C4-2B (cell line): Measurements from ENCODE around the gene AHI1.

Experiments
- H3K27ac ChIP-seq: fragments of 450-650 bp; 2 replicates; pipeline ENCODE4 v1.5.1; 2017
- CTCF ChIP-seq: fragments of 450-650 bp; conservative IDR thresholded peaks from 2 replicates; pipeline ENCODE4 v1.5.1; 2017; ENCODE audit warnings: mild to moderate bottlenecking
- ZFX ChIP-seq: fragments of 450-650 bp; IDR thresholded peaks from 2 replicates; pipeline ENCODE4 v1.6.1; 2017

Gene AHI1

GRCh38 chr6:135240711-135241110, 256.8 kb downstream of the AHI1 start:
- TF ChIP-seq ZFX (no peak), CTCF (no peak)
- H3K27ac ChIP-seq, result no peak overlapping the region

GRCh38 chr6:135236732-135237131, 260.8 kb downstream of the AHI1 start:
- TF ChIP-seq ZFX, result no peak
- no peak for TF ChIP-seq CTCF
- H3K27ac ChIP-seq, result no peak overlapping the region

DNA sequence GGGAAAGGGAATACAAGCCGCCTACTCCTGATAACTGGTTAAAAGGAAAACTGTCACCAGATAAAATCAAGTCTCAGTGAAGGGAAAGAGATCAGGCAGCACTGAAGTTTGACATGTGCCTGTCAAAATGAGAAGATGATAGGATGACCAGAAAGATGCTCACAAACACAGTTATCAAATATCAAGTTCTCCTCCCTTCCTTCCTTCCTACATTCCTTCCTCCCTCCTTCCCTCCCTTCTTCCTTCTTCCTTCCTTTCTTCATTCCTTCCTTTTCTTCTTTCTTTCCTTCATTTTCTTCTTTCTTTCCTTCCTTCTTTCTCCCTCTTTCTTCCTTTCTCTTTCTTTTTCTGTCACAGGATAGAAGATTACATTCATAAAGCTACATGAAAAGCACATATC, 261.2 kb downstream of the AHI1 start:
- no peak overlapping the region for H3K27ac ChIP-seq
- TF ChIP-seq ZFX (no peak), CTCF (no peak)

GRCh38 chr6:135235716-135236115, 261.8 kb downstream of the AHI1 start:
- TF ChIP-seq ZFX, result no peak
- no peak for TF ChIP-seq CTCF

GRCh38 chr6:135234492-135234780, 263.1 kb downstream of the AHI1 start:
- H3K27ac ChIP-seq, result no peak overlapping the region
- no peak for TF ChIP-seq CTCF
- TF ChIP-seq ZFX, result no peak

More at GRCh38 chr6:135235716-135236115, 261.8 kb downstream of the AHI1 start:
- H3K27ac ChIP-seq, result no peak overlapping the region

DNA sequence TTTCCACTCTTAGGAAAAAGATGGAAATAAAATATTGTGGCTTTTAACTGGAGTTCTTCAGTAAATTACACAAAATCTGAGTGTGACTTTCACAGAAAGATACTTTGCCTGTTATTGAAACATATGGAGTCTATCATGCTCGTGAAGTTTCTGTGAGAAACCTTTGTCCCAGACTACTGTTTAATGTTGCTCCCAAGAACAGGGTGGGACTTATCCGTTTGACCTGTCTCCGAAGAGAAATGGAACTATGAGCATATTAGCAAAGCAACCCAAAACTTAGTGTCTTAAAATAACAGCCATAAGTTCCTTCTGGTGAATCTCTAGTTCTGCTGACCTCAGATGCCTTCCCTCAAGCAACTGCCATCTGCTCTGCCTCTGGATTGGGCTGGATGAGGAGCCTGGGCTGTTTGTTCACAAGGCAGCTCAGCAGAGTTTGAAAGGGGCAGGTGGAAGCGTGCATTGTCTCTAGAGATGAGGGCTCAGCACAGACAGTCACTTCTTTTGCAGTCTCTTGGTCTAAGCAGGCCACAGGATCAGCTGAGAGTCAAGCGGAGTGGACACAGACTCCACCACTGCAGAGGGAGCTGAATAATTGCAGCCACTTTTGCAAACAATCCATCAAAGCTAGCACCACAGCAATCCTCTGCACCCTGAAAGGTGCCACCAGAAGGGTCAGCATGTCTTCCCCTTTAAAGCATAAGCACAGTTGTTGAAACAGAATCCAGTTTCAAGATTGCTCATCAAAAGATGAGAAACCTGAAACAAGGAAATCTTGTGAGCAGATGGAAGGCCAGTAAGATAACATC, 263.7 kb downstream of the AHI1 start:
- no peak for TF ChIP-seq ZFX
- no peak for TF ChIP-seq CTCF
- no peak overlapping the region for H3K27ac ChIP-seq
